GM18507 (cell line): Measurements from ENCODE around the gene FAM149A.
A peak's percentile ranks its signal among the peaks of the same experiment; 100 is the strongest.

Experiments used
- DNase-seq: peaks from one replicate; pipeline ENCODE4 v3.0.0; 2011; ENCODE audit warnings: low read depth; ENCODE audit not compliant: insufficient read length; ENCODE audit errors: extremely low spot score
- FAIRE-seq: peaks from 2 replicates; lab custom pipeline; 2011; peaks lifted over from hg19 to GRCh38; lab: Jason Lieb, UNC

The FAM149A gene

DNA sequence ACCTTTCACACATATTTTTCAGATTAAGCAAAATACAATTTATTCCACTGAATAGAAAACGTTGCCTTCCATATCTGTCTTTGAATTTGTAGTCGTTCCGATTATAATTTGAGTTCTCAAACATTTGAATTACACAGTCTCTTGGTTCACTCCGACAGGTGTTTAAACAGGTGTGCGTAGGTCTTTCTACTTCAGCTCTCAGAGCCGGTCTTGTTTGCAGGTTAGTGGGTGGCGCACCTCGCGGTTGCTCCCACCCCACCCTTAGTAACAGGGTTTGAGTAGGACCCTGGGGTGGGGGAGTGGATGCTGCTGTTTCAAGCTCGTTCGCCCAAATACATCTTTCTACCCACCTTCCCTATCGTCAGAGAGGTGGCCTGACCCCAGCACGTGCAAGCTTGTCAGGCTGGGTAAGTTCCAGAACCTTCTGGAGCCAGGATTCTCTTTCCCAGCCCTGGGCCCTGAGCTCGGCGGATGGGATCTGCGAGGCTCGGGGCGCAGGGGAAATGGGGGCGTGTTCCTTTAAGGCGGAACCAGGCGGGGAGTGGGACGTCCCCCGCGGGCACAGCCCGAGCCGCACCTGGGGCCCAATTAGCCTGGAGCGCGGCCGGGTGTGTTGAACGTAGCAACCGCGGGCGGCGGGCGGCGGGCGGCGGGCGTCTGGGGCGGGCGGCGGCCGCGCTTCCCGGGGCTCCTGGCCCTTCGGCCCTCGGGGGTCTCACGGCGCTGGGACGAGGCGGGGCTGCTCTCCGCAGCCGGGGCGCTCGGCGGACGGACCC, at the start of gene FAM149A:
TSS of gene FAM149A (plus strand) at position 591 of the 776 bp plus-strand sequence.
- FAIRE-seq, result no peak
- DNase-seq, result no peak

DNA sequence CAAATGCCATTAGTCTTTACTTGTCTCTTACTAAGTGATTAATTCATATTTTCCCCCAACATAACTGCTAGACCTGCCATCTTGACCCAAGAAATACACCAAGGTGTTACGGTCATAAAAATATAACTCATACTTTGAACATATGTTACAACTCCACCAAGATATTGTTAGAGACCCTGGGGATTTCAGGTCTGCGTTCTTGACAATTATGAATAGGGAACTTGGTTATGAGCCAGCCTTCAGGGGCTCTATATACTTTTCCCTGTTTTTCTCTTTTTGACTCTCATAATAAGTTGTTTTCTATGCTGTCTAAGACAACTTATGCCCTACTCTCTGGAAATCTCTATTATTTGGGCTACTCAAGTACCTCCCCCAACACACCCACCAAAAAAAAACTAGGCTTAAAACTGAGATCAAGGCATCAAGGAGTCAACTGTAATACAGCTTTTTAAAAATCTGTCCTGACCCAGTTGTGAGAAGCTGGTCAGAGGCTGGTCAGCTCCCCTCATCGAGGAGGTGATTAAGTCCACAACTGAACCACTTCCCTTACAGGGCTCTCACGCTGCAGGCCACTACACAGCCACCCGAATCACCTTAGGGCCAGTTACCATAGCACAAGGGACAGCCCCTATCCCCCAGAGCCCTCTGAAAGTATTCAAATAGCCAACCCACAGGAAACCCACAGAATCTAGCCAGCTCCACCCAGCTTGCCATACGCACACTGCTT, 46.1 kb upstream of the FAM149A start:
- FAIRE-seq (peak; percentile 97), DNase-seq (peak; percentile 58)

DNA sequence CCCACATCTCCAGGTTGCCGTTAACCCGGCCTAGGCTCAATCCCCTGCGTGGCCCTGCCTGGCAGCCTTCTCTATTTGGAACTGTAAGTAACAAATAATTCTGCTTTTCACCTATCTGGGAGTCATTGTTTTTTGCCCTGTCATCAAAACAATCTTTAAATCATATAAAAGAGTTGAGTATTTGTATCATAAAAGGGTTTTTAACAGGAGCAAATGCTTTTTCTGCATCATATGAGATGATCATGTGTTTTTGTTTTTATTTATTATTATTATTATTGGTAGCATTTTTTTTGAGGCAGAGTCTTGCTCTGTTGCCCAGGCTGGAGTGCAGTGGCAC, 45.6 kb upstream of the FAM149A start:
- FAIRE-seq (no peak), DNase-seq (no peak)

DNA sequence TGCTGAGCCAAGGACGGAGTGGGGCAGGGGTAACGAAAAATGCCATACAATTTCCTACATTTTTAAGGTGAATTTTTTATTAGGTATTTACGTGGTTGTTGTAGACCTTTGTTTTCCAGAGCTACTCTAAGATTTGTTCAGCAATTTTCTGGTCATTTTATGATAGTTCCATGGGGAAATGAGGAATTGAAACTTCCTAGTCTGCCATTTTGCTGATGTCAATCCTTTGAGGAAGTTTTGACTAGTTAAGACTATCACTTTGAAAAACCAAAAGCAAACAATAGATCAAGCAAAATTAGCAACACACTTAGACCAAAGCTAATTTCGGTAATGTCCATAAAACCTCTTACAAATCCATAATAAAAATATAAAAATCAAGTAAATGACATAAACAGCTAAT, 42.6 kb upstream of the FAM149A start:
- DNase-seq (no peak), FAIRE-seq (no peak)

DNA sequence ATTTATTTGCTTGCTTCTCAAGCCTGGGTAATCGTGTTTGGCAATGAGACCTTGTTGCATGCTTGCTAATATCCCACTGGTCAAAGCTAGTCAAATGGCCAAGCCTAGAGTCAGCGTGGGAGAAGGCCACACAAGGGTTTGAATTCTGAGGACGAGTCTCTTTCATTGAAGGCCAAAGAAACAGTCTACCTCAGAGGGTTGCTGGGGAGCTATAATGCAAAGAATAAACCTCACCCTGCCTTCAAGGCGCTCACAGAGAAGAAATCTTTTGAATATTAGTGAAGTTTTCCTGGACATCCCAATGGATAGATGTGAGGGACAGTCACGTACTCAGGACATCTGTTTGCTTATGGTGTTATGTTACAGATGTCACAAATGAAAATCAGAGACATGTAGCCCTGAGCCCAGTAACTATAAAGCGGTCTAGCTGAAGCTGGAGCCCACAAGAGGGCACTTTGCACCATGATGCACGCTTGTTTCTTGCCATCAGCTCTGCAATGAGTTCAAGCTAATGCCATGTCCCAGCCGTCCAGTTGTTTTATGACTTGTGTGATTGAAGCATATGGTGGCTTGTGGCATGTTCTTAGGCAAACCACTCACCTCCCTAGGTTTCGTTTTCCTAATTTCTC, 36.6 kb upstream of the FAM149A start:
- DNase-seq (no peak), FAIRE-seq (peak; percentile 84)

DNA sequence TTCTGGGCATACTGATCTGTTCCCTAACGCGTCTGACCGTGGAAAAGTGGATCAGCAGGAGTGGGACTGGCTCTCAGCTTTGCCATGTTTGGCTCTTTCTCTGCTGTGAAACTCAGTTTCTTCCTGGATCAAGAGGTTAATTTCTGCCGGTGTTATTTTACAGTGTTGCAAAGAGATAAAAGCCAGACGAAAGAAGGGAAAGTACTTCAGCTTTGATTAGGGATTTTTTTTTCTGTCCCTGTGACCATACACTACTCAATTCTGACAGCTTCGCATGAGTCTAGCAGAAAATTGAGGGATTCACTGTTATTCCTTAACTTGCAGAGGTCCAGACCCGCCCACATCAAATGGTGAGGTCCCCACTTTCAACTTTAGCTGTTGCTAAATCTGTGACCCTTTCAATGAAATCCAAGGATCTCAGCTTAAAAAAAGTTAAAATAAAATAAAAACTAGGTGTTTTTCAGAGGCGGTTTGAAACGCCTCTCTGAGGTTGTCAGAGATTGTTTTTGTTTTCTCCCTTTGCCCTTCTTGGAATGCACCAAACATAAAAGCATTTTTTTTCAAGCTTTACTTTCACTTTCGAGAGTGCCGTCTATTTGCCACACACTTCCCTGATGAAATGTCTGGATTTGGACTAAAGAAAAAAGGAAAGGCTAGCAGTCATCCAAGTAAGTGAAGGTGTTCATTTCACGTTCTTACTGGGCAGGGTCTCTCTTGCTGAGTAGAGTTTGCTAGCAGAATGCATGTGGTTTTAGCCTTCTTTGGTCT, 35.7 kb upstream of the FAM149A start, which contains the start of gene TLR3:
TSS of gene TLR3 (plus strand) at position 576 of the 768 bp plus-strand sequence. CDS start 7,464 bp downstream, outside the sequence.
- FAIRE-seq (peak; percentile 15), DNase-seq (no peak)

DNA sequence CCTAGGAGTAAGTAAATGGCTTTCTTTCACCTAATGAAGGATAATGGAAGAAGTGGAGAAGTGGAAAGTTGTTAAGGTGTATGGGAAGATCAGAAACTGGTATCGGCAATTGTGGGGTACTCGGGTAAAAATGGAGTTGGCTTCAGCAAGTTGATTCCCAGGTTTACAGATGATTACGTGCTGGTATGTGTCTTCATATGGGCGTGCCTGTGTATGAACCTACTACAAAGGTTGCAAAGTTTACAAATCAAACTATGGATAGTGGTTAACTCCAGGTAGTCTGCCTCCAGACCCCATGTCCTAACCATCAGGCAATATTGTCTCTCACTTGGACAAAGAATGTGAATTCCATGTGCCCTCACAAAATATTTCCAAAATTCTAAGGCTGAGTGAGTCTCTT, 34.8 kb upstream of the FAM149A start:
- DNase-seq (no peak), FAIRE-seq (no peak)

DNA sequence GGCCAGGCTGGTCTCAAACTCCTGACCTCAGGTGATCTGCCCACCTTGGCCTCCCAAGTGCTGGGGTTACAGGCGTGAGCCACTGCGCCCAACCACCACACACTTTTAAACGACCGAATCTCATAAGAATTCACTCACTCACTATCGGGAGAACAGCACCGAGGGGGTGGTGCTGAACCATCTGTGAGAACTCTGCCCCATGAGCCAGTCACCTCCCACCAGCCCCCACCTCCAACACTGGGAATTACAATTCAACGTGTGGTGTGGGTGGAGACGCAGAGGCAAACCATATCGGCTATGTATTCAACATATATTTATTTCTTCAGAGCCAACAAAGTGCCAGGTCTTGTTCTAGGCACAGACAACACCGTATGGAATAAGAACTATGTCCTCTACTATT, 32.0 kb upstream of the FAM149A start:
- FAIRE-seq (no peak), DNase-seq (no peak)

DNA sequence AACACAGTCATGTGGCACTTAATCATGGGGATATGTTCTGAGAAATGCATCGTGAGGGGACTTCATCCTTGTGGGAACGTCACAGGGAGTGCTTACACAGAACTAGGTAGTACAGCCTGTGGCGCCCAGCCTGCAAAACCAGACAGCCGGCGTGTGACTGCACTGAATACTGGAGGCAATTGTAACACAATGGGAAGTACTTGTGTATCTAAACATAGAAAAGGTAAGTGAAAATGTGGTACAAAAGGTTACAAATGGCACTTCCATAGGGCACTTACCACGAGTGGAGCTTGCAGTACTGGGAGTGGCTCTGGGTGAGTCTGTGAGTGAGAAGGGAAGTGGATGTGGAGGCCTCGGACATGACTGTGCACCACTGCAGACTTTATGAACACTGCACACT, 30.3 kb upstream of the FAM149A start:
- no peak for FAIRE-seq

DNA sequence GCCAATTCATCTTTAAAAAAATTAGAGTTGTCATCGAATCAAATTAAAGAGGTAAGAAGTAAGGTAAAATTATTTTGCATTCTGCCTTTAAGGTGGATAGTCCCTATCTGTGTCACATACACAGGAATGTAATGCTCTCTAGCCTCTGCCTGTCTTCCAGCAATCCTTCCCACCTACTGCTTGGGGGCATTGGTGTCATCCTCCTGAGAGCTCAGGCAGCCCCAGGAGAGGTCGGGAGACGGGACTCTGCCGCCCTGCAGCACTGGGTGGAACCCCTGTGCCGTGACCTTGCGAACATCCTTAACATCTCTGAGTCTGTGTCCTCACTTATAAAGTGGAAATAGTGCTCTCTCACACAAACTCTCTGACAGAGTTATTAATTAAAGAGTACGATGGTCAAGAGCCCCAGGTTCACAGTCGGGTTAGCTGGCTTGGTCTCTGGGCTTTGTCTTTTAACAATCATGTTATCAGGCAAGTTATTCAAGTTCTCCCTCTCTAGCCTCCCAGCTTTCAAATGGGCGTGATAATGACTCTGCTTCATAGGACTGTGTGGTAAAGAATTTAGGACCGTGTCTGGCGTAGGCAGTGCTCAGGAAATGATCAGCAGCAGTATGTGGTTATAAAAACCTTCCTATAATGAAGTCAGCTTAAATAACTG, 25.4 kb upstream of the FAM149A start:
- FAIRE-seq (no peak), DNase-seq (no peak)

More for the DNA sequence above, 30.3 kb upstream of the FAM149A start:
- no peak for DNase-seq

DNA sequence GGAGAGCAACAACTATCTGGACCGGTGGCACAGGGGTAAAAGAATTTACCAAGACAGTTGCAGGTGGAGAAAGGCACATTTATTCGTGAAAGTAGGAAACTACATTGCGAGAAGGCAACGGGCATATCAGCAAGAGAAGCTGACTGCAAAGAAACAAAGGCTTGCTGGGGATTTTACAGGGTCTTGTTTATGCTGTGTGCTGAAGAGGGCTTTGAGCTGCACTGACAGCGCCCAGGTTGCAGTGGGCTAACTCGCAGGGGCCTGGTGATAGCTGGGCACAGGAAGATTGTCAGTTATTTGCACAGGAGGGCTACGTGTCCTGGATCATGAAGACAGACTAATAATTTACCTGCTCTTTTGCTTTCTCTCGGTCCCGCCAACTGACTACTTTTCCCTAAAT, 24.8 kb upstream of the FAM149A start:
- no peak for DNase-seq
- FAIRE-seq, result no peak

DNA sequence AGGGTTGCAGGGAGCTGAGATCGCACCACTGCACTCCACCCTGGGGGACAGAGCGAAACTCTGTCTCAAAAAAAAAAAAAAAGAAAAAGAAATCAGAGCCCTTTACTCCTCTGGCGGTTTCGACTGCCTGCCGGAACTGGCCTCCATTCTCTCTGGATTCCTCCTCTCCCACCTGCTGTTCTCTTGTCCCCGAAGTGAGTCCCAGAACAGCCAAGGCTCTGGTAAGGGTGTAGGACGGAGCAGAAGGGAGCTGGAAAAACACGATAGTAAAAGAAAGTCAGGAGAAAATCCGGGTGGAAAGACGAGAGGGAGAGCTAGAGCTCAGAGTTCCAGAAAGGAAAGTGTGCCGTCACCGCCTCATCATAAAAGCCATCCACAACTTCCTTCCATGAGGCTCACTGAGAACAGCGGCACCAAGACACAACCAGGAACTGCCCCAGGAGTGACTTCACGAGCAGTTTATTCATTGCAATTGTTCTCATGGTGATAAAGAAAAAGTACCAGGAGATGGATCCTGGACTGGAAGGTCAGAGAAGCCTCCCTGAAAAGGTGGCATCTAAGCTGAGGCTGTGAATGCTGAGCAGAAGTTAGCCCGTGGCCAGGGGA, 23.2 kb upstream of the FAM149A start:
- no peak for DNase-seq
- FAIRE-seq, result no peak

DNA sequence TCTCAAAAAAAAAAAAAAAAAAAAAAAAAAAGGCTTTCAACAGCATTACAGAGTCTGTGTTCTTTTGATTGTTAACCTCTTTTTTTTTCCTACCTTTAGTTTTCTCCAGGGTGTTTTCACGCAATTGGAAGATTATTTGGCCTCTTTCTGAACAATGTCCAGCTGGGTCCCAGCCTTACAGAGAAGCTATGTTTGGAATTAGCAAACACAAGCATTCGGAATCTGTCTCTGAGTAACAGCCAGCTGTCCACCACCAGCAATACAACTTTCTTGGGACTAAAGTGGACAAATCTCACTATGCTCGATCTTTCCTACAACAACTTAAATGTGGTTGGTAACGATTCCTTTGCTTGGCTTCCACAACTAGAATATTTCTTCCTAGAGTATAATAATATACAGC, 22.3 kb upstream of the FAM149A start:
- DNase-seq, result no peak
- no peak for FAIRE-seq

DNA sequence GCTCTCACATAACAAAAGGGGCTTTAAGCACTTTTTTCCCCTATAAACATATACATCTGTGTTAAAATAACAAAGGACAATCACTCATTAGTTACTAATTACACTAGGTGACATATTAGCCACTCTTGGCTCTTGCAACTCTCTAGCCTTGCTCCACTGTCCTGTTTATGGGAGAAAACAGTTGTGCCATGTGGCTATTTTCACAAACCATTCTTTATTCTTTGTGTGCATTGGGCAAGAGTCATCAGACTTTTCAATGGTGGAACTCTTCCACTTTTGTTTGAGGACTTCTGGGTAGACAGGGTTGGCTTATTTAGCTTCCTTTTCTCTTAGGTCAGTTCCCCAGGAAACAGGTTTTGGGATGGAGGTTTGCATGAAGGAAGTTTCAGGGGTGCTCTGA, 16.0 kb upstream of the FAM149A start:
- no peak for FAIRE-seq

DNA sequence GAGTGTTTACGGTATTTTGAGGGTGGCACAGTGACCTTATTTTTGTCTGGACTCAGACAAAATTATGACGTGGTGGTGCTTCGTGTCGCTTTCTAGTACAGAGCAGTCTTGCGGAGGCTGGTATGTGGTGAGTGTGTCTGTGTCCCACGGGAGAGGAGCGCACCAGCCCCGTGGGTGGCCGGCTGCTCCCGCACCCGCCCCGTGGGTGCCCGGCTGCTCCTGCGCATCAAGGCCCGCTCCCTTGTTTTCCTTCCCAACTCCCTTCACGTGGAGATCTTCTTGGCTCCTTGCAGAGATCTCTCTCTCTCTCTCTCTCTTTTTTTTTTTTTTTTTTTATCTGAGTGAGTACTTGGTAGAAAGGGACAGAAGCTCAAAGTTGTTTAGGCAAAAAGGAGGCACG, 12.2 kb upstream of the FAM149A start:
- no peak for FAIRE-seq
- DNase-seq, result no peak

More for the DNA sequence above, 16.0 kb upstream of the FAM149A start:
- no peak for DNase-seq

DNA sequence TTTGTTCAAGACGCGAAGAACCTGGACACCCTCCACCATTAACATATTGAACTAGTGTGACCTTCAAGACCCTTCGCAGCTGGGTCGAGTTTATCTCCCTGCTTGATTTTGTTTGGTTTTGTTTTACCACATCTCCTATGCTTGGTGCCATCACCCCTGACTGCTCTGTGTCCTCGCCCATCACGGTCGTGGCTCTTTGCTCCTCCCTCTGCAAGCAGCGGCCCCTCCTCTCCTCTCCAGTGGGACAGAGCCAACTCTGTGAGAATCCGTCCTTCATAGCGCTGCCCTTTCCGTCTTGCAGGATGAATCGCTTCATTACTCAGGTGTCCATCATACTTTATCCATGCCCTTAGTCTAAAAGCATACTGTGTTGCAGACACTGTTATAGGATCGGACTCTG, 9.1 kb upstream of the FAM149A start:
- FAIRE-seq (no peak), DNase-seq (no peak)

DNA sequence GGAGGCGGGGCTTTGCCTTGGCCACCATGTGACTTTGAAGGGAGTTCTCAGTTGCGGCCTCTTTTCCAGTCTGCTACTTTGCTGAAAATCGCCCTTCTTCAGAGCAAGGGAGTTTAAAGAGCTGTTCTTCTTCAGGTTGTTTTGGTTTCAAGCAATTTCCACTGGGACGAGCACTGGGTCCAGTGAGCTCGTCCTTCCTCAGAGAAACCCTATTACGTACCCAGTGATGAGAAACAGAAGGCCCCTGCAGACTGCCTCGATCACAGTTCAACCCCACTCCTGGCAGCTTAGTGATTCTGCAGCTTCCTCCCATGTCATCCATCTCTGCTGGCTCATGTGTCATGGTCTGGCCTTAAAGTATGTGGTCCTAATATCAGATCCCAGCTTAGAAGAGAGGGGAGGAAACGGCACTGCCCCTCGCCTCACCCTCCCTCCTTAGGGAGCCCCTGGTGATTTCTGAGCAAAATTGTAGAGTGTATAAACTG, 7.8 kb upstream of the FAM149A start:
- no peak for FAIRE-seq
- no peak for DNase-seq

DNA sequence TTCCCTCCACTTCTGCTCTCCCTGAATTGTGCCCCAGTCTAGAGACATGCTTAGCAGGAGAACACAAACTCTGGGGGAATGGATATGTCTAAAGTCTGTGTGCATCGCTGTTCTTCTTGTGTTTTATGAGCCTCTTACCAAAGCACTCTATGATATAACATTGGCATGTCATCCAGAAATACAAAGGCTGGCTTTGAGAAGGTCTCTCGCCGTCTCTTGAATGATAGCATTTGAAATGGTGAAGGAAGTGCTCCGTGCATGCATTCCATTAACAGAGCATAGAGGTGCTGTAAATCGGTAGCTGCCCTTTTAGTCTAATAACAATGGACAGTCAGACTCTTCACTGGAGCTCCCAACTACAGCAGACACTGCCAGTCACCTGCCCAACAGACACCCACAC, 7.1 kb upstream of the FAM149A start:
- FAIRE-seq, result no peak
- DNase-seq, result no peak

DNA sequence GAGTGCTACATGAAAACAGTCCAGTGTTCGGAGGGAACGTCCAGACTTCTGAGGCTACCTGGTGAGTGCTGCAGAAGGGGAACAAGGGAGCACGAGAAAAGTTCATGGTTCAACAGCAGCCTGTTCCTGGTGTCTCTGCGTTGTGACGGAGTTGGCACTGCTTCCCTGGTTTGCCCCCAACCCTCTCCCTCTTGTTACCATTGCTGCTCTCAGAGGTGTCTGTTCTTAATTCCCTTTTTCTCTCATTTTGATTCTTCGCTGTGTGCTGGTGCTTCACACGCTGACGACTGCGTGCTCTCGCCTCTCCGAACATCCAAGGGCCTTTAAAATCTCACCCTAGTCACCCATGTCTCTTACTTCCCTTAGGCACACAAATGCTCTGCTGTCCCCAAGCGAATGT, 1.6 kb upstream of the FAM149A start:
- no peak for FAIRE-seq
- DNase-seq, result no peak
